ENCODE measurements around the gene HS3ST6. TPM values are rescaled to one million over a fixed set of nuclear protein-coding genes. Genes with fewer than 3 reads are reported as not detected.

HS3ST6 gene
- total and polyA plus RNA-seq, 2 of the 13 experiments (the other 11 are each of a cell fraction or from before 2014, with no cell fraction given), result not detected

- no peak for TF ChIP-seq KLF16 (CRISPR knock-in tag; IDR thresholded peaks at IDR 0.05)
These were observed 14.1 kb downstream of the HS3ST6 start (continued) for GRCh38 chr16:1903845-1904840.

GRCh38 chr16:1903220-1903574, 15.0 kb downstream of the HS3ST6 start:
- Histone ChIP-seq H3K9ac (ENCODE audit: insufficient read depth, low read depth, low read length) (no peak overlapping the region), H2AFZ (ENCODE audit: low read length) (no peak overlapping the region), H3K27me3 (ENCODE audit: control insufficient read depth in 1 of 2, insufficient read depth in 2 of 2, low read length in 2 of 2) (peaks cover 18 to 60% of the 10 kb centered on the region in 2 experiments), H3K27ac (ENCODE audit: extremely low read length, insufficient read depth, low read length) (no peak overlapping the region), H3K9me3 (ENCODE audit: low read length) (no peaks in the 10 kb centered on the region), H3K4me2 (ENCODE audit: low read depth, low read length) (no peak overlapping the region), H3K4me3 (replicated peaks in 1 of 3; ENCODE audit: insufficient read depth in 1 of 3, low read depth in 2 of 3, low read length in 3 of 3) (no peak overlapping the region), H3K4me1 (ENCODE audit: insufficient read depth, low read length) (peaks cover 12% of the 10 kb centered on the region), H3K36me3 (replicated peaks in 1 of 2; ENCODE audit: control insufficient read depth in 1 of 2, insufficient read depth in 2 of 2, low read length in 2 of 2) (no peaks in the 10 kb centered on the region), H4K20me1 (ENCODE audit: insufficient read depth, low read length) (no peaks in the 10 kb centered on the region), H3K79me2 (ENCODE audit: insufficient read depth, low read length) (no peaks in the 10 kb centered on the region)
- in situ Hi-C loops (cut with HindIII; ENCODE audit: extremely low pct_ligation_motif_present, low pct_unique_long_range_greater_than_20kb) (no loop called here), intact Hi-C loops (cut with micrococcal nuclease; ENCODE audit: unreplicated experiment) (no loop called here)
- WGBS (ENCODE audit: low lambda C conversion rate), result 51% methylated on average over 3 of the region's 13 CpGs
- ATAC-seq (no peak), DNase-seq (ENCODE audit: low spot score) (no peak), FAIRE-seq (no peak)
- no peak for TF ChIP-seq ZBED4 (CRISPR knock-in tag; IDR thresholded peaks at IDR 0.05; ENCODE audit: borderline replicate concordance)
- no peak for TF ChIP-seq EHMT2 (IDR thresholded peaks at IDR 0.05; ENCODE audit: borderline replicate concordance, low read depth, low read length)
- TF ChIP-seq NFKB2 (CRISPR knock-in tag; IDR thresholded peaks at IDR 0.05; ENCODE audit: borderline replicate concordance), result no peak
- no peak for TF ChIP-seq NFKBIZ (CRISPR knock-in tag; IDR thresholded peaks at IDR 0.05)
- TF ChIP-seq ZNF350 (CRISPR knock-in tag; IDR thresholded peaks at IDR 0.05; ENCODE audit: borderline replicate concordance, low read depth), result no peak
- no peak for TF ChIP-seq FOXC1 (CRISPR knock-in tag; IDR thresholded peaks at IDR 0.05; ENCODE audit: borderline replicate concordance)
- no peak for TF ChIP-seq RNF2 (conservative IDR thresholded peaks at IDR 0.05; ENCODE audit: low read depth)
- TF ChIP-seq CCAR2 (optimal IDR thresholded peaks at IDR 0.05; ENCODE audit: low read depth, low read length), result no peak
- TF ChIP-seq ZNF704 (CRISPR knock-in tag; IDR thresholded peaks at IDR 0.05; ENCODE audit: borderline replicate concordance), result no peak
- no peak for TF ChIP-seq ZNF607 (CRISPR knock-in tag; IDR thresholded peaks at IDR 0.05; ENCODE audit: borderline replicate concordance)
- TF ChIP-seq TCF12 (IDR thresholded peaks at IDR 0.05), result no peak
- no peak for TF ChIP-seq TCF12 (CRISPR knock-in tag; IDR thresholded peaks at IDR 0.05)
- no peak for TF ChIP-seq ZNF674 (CRISPR knock-in tag; IDR thresholded peaks at IDR 0.05; ENCODE audit: low read depth)
- ChIA-PET POLR2A (no interaction called here), CTCF (ENCODE audit: low intra/inter-chr PET ratio, low total read pairs) (no interaction called here)
- no TSS peak for BruUV-seq (replicated peaks)
